HG02763 (cell line): Measurements from ENCODE around the gene RALBP1.

ENCODE experiments used
- ATAC-seq: cut with Tn5 transposase; IDR thresholded peaks from one replicate; pipeline ENCODE4 v1.9.1; 2021; ENCODE audit warnings: mild to moderate bottlenecking, moderate library complexity; ENCODE audit not compliant: unreplicated experiment

Gene RALBP1

GRCh38 chr18:9506046-9506792 is 30.9 kb downstream of the RALBP1 start:
- ATAC-seq: no peak

GRCh38 chr18:9507565-9508088 is 32.3 kb downstream of the RALBP1 start:
- ATAC-seq: no peak

- no peak for ATAC-seq
Observed at GRCh38 chr18:9508446-9509025, 33.2 kb downstream of the RALBP1 start.

- ATAC-seq: no peak
Observed at GRCh38 chr18:9513971-9514512, 38.7 kb downstream of the RALBP1 start.

- no peak for ATAC-seq
Observed at GRCh38 chr18:9516437-9517064, 41.2 kb downstream of the RALBP1 start.

GRCh38 chr18:9517869-9518268 is 42.6 kb downstream of the RALBP1 start:
- ATAC-seq: no peak

- no peak for ATAC-seq
Observed at GRCh38 chr18:9519399-9519798, 44.1 kb downstream of the RALBP1 start.

- ATAC-seq: no peak
Observed at GRCh38 chr18:9520666-9521065, 45.4 kb downstream of the RALBP1 start.

GRCh38 chr18:9521770-9522169 is 46.5 kb downstream of the RALBP1 start:
- ATAC-seq: no peak

GRCh38 chr18:9522952-9523351 is 47.6 kb downstream of the RALBP1 start:
- ATAC-seq: no peak

GRCh38 chr18:9526458-9526857 is 51.1 kb downstream of the RALBP1 start:
- no peak for ATAC-seq

- no peak for ATAC-seq
Observed at GRCh38 chr18:9530226-9531009, 55.1 kb downstream of the RALBP1 start.

GRCh38 chr18:9531791-9532410 is 56.6 kb downstream of the RALBP1 start:
- ATAC-seq: no peak

- no peak for ATAC-seq
Observed at GRCh38 chr18:9534844-9535243, 59.5 kb downstream of the RALBP1 start.

- no peak for ATAC-seq
Observed at GRCh38 chr18:9535430-9535991, 60.2 kb downstream of the RALBP1 start.

GRCh38 chr18:9536354-9537152 is 61.2 kb downstream of the RALBP1 start:
- no peak for ATAC-seq

- ATAC-seq: no peak
Observed at GRCh38 chr18:9537677-9538076, 62.4 kb downstream of the RALBP1 start.

GRCh38 chr18:9539283-9539682 is 64.0 kb downstream of the RALBP1 start:
- ATAC-seq: no peak

GRCh38 chr18:9539938-9540337 is 64.6 kb downstream of the RALBP1 start:
- no peak for ATAC-seq
